ENCODE results near the gene UTF1.

Gene UTF1

GRCh38 chr10:133279326-133280226 is 49.6 kb downstream of the UTF1 start:
- DNase-seq: no peak

GRCh38 chr10:133280391-133281059 is 50.5 kb downstream of the UTF1 start:
- no peak for DNase-seq

- no peak for DNase-seq
These were observed 51.1 kb downstream of the UTF1 start for GRCh38 chr10:133281084-133281483.

Measured in T-helper 2 cell (primary cell).